ENCODE data around the gene HEYL. TPM values are rescaled to one million over a fixed set of nuclear protein-coding genes. Genes with fewer than 3 reads are reported as not detected.

HEYL gene
- total RNA-seq, 1 experiment from 2014 or later: 1.0 TPM

DNA sequence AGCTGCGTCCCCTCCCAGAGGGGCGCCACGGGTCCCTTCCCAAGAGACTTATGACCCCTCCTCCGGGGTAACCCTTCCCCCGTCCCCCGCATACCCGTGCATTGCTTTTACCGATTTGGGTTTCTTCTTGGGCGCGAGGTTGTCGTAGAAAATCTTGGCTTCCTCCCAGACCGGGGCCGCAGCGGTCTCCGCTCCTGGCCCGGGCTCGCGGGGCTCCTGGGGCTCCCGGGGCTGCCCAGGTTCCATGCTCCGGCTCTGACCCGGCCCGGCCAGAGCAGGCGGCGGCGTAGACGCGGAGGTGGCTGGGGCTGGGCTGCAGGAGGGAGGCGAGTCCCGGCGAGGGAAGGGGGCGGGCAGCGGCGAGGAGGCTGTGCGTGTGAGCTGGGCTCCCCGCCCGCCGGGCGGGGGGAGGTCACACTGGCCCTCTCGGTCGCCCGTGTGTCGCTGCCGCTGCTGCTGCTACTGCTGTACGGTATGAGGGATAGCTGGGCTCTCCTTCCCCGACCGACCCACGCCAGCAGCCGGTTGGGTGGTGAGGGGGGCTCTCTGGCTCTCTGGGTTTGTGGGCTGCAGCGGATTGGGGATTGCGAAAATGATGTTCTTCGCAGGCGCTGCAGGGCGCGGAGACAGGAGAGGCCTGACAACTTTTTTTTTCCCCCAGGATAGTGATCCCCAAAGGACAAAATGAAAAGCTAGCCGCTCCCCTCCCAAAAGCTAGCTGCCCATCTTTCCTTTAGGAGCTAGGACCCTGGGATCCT, 32.5 kb upstream of the HEYL start, which contains the start of gene NT5C1A:
TSS of gene NT5C1A (minus strand) at position 315 of the 758 bp plus-strand sequence. CDS start at position 246, 69 bp downstream.
- no peaks in the 10 kb centered on the region for H3K36me3 ChIP-seq
- H3K27me3 ChIP-seq: peaks cover 11% of the 10 kb centered on the region; the same call in 1 of the 2 replicates
- no peaks in the 10 kb centered on the region for H3K9me3 ChIP-seq
- peak within 1 kb of the TSS; percentile 37 for H3K4me3 ChIP-seq
- peak; percentile 47 for DNase-seq

DNA sequence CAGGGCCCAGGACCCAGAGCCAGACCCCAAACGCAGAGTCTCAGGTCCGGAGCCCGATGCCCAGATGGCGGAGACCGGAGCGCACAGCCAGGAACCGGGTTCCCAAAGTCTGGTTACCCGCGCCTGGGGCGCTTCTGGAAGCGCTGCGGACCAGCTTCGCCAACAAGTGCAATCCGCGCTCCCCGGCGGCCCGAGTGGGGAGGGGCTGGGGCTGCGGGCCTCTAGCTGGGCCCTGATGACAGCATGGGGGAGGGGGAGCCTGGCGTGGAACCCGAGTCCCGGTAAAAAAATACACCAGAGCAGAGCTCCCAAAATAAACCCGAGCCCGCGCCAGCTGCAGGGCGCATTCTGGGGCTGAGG, 32.0 kb upstream of the HEYL start:
- Histone ChIP-seq H3K4me3 (peak overlapping the region; percentile 37), H3K27me3 (peaks cover 11% of the 10 kb centered on the region; the same call in 1 of the 2 replicates), H3K36me3 (no peaks in the 10 kb centered on the region), H3K9me3 (no peaks in the 10 kb centered on the region)
- DNase-seq: no peak

DNA sequence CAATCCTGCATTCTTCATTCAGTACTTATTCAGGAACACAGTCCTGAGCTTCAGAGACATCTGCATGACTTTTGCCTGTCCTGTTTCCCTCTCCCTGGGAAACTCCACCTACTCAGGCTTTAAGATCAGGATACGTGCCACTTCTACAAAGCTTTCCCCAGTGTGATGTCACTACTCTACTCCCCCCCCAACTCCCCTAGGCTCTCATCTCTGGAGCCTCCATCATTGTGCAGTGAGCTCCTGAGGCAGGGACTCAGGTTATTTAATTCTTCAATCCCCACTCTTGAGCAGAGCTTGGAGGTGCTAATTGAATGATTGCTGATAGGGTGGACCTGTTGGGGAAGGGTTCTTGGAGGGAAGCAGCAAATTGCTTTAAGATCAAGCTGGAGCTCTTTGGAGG, 31.2 kb upstream of the HEYL start:
- H3K9me3 ChIP-seq: no peaks in the 10 kb centered on the region
- H3K27me3 ChIP-seq: peaks cover 11% of the 10 kb centered on the region; the same call in 1 of the 2 replicates
- DNase-seq: no peak
- no peaks in the 10 kb centered on the region for H3K36me3 ChIP-seq
- no peak overlapping the region for H3K4me3 ChIP-seq

DNA sequence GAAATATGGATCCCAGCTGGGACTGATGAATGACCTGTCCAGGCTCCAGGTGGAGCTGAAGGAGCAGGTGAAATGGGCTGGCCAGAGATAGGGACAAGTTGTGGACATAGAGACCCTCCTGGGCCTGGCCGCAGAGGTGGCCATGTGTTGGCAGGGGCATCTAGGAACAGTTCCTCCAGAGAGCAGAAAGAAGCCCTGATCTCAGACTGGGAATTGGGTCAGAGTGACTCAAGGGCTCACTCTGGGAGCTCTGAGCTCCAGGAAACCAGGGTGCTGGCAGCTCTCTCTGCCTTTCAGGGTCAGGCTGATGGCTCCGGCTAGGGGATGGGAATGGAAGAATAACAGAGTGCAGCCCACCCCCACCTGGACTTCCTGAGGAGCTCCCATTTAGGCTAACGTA, 29.5 kb upstream of the HEYL start:
- Histone ChIP-seq H3K4me3 (no peak overlapping the region), H3K9me3 (no peaks in the 10 kb centered on the region), H3K36me3 (no peaks in the 10 kb centered on the region), H3K27me3 (peaks cover 11% of the 10 kb centered on the region; the same call in 1 of the 2 replicates)
- no peak for DNase-seq

DNA sequence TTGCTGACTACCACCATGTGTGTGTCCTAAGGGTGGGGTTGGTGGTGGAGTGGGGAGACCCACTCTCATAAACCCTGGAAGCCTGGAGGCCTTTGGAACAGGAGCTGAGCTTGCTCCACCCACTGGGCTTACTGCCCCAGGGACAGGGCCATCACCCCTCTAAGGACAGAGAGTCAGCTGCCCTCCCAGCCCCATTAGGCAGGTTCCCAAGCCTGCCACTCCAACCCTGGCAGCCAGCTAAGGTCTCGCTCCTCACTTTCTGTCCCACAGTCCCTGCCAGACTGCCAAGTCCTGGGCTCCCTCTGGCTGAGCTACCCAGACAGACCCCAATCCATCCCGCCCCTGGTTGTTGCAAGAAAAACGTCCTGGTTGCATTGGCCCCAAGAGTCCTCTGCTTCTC, 28.7 kb upstream of the HEYL start:
- no peak for DNase-seq
- Histone ChIP-seq H3K9me3 (no peaks in the 10 kb centered on the region), H3K4me3 (no peak overlapping the region), H3K27me3 (peaks cover 11% of the 10 kb centered on the region; the same call in 1 of the 2 replicates), H3K36me3 (no peaks in the 10 kb centered on the region)

DNA sequence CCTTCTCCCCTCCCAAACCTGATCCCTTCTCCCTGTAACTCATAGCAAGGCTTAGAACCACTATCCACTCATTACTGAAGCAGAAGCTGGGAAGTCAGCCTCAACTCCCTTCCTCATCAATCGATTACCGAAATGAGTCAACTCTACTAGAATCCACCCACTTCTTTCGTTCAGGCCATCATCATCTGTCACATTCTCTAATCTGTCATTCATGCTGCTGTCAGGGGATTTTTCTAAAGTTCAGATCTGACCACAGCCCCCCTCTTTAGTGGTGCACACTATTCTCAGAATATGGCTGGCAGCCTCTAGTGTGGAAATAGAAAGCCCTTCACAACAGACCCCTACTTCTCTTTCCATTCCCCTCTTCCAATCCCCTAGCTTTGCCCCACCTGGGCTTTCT, 27.3 kb upstream of the HEYL start:
- Histone ChIP-seq H3K4me3 (no peak overlapping the region), H3K36me3 (no peaks in the 10 kb centered on the region), H3K9me3 (no peaks in the 10 kb centered on the region), H3K27me3 (peaks cover 8% of the 10 kb centered on the region; the same call in 1 of the 2 replicates)
- no peak for DNase-seq

DNA sequence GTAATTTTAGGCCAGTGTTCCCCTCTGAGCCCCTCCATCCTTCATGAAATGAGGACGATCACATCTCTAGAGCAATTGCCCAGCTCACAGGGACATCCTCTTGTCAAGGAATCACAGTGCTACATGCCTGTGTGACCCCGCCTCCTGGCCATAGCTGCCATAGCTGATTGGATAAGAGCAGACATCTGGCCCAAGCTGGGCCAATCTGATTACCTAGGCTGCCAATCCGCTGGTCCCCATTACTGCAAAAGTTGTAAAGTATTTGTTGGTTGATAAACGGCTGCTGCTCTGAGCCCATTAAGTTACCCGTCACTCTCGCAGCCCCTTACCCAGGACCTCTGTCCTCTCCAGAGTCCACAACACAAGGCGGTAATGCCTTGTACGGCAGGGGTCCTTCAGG, 24.1 kb upstream of the HEYL start:
- no peak for DNase-seq
- H3K36me3 ChIP-seq: no peaks in the 10 kb centered on the region
- no peaks in the 10 kb centered on the region for H3K27me3 ChIP-seq
- no peaks in the 10 kb centered on the region for H3K9me3 ChIP-seq
- no peak overlapping the region for H3K4me3 ChIP-seq

DNA sequence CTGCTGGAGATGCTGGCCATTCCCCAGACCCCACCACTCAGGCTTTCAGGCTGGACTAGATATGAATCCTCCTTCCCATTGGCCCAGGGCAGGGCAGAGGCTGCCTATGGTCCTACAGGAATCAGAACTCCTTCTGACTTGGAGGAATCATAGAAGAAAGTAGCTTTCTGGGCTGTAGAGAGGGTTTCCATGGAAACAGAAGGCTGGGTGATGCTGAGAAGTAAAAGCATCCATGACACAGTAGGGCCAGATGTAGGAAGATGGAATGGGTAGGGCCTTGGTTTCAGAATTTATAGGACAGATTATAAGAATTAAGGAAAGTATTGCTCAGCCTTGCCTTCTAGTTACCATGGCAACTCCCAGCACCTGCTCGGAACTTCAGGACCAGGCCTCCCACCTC, 23.4 kb upstream of the HEYL start:
- Histone ChIP-seq H3K27me3 (no peaks in the 10 kb centered on the region), H3K36me3 (no peaks in the 10 kb centered on the region), H3K4me3 (no peak overlapping the region), H3K9me3 (no peaks in the 10 kb centered on the region)
- DNase-seq: no peak

DNA sequence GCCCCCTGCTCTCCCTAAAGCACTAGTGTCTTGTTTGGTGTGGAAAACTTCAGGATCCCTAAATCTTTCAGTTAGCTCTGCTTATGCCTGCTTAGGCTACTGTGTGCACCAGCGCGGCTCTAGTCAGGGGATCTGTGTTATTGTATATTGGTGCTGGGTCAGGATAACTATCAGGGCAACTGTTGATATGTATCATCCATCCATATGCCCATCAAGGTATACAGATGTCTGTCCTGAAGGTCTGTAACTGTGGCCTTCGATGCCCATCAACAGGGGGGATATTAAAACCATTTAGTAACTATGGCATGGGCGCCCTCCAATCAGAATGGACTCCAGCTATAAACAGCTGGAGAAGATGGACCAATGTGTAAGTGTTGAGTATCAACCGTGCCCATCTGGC, 20.1 kb upstream of the HEYL start:
- Histone ChIP-seq H3K9me3 (no peaks in the 10 kb centered on the region), H3K27me3 (no peaks in the 10 kb centered on the region), H3K36me3 (no peaks in the 10 kb centered on the region), H3K4me3 (no peak overlapping the region)
- no peak for DNase-seq

DNA sequence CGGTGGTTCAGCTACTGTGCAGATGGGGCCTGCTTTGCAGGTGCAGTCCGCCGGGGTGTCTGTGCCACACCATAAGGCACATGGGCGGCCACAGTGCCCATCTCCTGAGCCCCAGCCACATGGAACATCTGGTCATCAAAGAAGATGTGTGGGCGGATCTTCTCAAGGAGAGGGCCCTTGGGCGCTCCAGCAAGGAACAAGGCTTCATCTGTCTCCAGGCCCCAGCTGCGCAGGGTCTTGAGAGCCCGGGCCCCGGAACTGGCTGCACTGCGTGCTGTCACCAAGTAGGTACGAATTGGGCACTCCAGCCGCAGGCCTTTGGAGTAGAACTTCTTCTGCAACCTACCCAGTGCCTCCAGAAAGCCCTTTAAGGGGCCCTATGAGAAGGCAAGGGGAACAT, 19.7 kb upstream of the HEYL start:
- Histone ChIP-seq H3K9me3 (no peaks in the 10 kb centered on the region), H3K27me3 (no peaks in the 10 kb centered on the region), H3K36me3 (no peaks in the 10 kb centered on the region), H3K4me3 (no peak overlapping the region)
- no peak for DNase-seq

DNA sequence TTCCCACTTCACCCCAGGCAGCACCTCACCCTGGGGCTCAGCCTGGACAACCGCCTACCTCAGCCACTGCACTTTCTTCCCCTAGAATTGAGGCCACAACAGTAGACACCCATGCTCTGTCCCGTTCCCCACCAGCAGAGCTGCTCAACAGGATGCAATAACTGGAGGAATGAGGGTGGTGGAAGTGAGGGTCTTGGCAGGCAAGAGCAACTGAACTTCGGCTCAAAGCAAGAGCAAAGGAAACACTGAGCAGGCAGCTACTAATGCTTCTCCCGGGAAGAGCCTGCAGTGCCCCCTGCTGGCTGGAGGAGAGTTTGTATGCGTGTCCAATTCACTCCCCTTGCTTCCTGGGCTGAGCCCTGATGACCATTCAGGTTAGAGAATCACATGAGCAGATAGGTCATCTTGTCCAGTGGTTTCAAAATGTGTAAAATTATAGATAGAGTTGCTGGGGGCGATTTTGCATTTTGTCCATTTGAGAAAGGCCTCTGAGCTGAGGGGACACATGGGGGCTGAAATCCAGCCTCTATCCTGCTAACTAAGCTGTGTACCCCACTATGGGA, 18.6 kb upstream of the HEYL start:
- Histone ChIP-seq H3K4me3 (no peak overlapping the region), H3K27me3 (no peaks in the 10 kb centered on the region), H3K9me3 (no peaks in the 10 kb centered on the region), H3K36me3 (no peaks in the 10 kb centered on the region)
- DNase-seq: peak; percentile 56

DNA sequence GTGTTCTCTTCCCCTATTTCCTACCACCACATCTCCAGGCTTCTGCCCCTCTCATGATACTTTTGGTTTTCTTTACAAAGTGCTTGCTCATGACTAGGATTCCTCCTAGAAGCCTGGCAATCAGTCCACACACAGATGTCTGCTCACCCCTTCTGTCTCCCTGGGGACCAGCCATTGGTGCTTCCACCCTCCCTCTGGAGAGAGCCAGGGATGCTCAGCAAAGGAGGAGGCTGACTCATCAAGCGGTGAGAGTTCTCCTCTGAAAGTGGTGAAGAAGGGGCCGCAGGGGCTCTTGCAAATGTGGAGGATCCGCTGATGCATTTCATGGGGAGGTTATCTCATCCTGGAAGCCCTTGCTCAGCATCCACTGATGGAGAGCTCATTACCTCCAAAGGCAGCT, 18.0 kb upstream of the HEYL start:
- Histone ChIP-seq H3K9me3 (no peaks in the 10 kb centered on the region), H3K4me3 (no peak overlapping the region), H3K36me3 (no peaks in the 10 kb centered on the region), H3K27me3 (no peaks in the 10 kb centered on the region)
- peak; percentile 28 for DNase-seq

DNA sequence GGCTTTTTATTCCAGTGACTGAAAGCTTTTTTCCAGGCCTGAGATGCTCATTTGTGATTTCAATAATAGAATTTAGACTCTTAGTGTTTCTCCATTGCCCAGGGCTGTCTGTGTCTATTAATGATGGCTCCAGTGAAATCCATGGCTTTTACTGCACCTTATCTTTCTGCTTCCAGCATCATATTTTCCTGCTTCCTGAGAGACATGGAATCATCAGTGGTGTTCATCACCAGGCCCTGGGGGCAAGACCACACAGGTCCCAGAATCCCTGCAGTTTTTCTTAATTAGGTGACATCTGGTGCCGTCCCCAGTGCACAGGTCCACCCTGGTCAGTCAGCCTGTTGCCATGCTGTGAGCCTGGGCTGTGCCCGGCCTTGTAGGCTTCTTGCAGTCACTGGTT, 16.9 kb upstream of the HEYL start:
- no peaks in the 10 kb centered on the region for H3K9me3 ChIP-seq
- no peaks in the 10 kb centered on the region for H3K36me3 ChIP-seq
- no peak for DNase-seq
- no peak overlapping the region for H3K4me3 ChIP-seq
- no peaks in the 10 kb centered on the region for H3K27me3 ChIP-seq

DNA sequence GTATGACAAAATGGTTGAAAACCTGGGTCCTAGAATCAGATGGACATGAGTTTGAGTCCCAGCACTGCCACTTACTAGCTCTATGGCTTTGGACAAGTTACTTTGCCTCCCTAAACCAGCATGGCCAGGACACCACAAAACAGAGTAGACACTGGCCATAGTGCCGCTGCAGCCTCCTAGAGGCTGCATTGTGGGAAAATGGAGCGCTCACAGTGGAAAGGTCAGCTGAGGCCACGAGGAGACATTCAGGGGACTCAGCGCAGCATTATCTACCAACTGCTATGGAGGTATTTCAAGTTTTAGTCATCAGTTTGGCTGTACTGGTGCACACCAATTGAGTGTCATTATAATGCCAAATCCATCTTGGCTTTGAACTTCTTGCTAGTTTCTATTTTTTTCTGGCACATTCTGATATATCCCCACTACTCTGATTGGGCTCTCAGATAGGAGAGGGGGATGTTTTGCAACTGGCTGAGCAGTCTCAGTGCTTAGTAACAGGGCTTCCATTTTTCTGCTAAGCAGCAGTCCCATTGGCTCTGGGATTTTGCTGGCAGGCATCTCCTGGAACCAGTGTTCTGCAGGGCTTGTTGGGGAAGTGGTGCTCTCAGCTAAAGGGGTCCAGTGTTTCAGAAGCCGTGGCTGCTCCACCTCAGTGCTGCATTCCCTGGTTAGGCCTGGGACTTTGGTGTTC, 16.3 kb upstream of the HEYL start:
- Histone ChIP-seq H3K9me3 (no peaks in the 10 kb centered on the region), H3K4me3 (no peak overlapping the region), H3K27me3 (no peaks in the 10 kb centered on the region), H3K36me3 (no peaks in the 10 kb centered on the region)
- no peak for DNase-seq

DNA sequence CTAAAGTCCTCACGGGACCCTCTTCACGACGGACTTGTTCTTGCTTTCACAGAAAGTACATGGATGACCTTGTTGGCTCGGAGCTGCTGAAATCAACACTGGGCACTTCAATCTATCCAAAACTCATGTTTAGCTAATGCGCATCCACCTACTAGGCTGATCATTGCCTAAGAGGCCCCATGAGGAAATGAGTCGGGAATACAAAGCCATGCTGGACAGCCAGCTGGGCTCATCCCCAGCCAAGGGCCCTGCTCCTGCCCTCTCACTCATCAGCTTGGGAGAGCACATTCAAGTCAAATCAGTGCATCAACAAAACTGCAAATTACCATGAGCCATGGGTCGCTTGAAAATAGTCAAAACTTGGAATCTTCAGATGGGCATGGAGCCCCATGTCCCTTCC, 14.8 kb upstream of the HEYL start:
- no peak overlapping the region for H3K4me3 ChIP-seq
- no peak for DNase-seq
- no peaks in the 10 kb centered on the region for H3K27me3 ChIP-seq
- H3K9me3 ChIP-seq: no peaks in the 10 kb centered on the region
- no peaks in the 10 kb centered on the region for H3K36me3 ChIP-seq

DNA sequence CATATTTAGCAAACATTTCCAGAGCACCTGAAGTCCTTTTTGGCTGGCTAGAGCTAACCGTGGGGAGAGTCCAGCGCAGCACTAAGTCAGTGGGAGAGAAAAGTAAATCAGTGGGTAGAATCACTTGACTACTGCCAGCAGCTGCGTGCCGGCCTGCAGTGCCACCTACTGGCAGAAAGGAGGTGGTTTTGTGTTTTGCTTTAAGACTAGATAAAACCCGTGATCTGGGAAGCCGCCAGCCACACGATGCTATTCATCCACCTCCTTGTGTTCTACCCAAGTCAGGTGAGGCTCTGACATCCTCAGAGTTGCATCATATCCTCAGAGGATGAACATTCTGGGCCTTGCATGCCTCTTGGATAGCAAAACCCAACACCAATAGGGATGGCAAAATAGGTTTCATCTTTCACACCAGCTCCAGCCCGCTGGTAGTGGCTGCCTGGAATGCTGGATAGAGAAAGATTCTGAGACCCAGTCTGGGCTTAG, 14.1 kb upstream of the HEYL start:
- Histone ChIP-seq H3K36me3 (no peaks in the 10 kb centered on the region), H3K9me3 (no peaks in the 10 kb centered on the region), H3K27me3 (no peaks in the 10 kb centered on the region), H3K4me3 (no peak overlapping the region)
- DNase-seq: peak; percentile 71

DNA sequence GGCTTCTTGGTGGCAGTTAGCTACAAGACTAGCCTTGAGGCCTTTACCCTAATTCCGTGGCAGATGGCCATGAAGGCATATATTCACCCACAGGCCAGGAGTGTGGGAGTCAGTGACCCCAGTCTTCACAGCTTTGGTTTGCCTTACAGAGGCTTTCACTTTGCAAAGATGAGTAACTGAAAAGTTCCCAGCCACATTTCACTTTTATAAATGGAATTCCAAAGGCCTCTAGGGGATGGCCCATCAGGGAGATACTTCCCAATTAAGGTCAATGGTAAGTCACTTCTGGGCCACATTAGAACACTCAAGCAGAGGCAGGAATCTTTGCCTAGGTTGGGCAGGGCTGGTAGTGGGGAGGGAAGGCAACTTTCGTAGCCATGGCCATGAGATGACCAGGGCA, 13.1 kb upstream of the HEYL start:
- H3K9me3 ChIP-seq: no peaks in the 10 kb centered on the region
- H3K36me3 ChIP-seq: no peaks in the 10 kb centered on the region
- H3K27me3 ChIP-seq: no peaks in the 10 kb centered on the region
- DNase-seq: no peak
- no peak overlapping the region for H3K4me3 ChIP-seq
